ENCODE measurements around the gene OAS1.

The OAS1 gene

DNA sequence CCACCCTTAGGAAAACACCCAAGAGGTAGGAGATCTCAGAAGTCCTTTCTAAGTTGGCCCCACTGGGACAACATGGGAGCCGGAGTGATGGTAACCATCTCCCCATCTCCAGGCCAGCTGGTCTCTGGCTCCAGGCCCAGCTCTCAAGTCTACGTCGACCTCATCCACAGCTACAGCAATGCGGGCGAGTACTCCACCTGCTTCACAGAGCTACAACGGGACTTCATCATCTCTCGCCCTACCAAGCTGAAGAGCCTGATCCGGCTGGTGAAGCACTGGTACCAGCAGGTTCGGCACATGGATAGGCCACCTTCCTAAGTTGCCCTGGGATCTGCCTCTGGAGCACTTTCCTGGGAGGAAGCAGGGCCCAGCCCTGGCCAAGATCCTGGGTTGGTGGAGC is 60.5 kb downstream of the OAS1 start:
- no peak overlapping the region for H3K4me3 ChIP-seq (ENCODE audit: control insufficient read depth, low read depth, low read length)
- TF ChIP-seq CTCF (conservative IDR thresholded peaks at IDR 0.05; ENCODE audit: control insufficient read depth, insufficient read depth, low read depth, low read length), result no peak
- no peak for DNase-seq (ENCODE audit: low read depth)

DNA sequence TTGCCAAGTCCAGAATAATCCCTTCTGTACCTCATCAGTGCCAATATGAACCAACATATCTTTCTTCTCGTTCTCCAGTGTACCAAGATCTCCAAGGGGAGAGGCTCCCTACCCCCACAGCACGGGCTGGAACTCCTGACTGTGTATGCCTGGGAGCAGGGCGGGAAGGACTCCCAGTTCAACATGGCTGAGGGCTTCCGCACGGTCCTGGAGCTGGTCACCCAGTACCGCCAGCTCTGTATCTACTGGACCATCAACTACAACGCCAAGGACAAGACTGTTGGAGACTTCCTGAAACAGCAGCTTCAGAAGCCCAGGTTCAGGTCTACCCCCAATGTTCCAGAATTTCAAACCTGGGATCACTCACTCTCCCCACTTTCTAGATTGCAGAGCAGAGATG is 61.1 kb downstream of the OAS1 start:
- no peak overlapping the region for H3K4me3 ChIP-seq (ENCODE audit: control insufficient read depth, low read depth, low read length)
- DNase-seq (ENCODE audit: low read depth), result no peak
- no peak for TF ChIP-seq CTCF (conservative IDR thresholded peaks at IDR 0.05; ENCODE audit: control insufficient read depth, insufficient read depth, low read depth, low read length)

Data from fibroblast of mammary gland (primary cell).